SH-SY5Y (cell line): ENCODE results near the gene RUSC2.

Experiments
- GATA2 ChIP-seq: IDR thresholded peaks from 2 replicates; pipeline ENCODE4 v1.6.1; 2011; ENCODE audit warnings: mild to moderate bottlenecking, low read depth, low read length
- GATA3 ChIP-seq: IDR thresholded peaks from 2 replicates; pipeline ENCODE4 v1.6.1; 2011; ENCODE audit warnings: low read depth, mild to moderate bottlenecking, low read length, moderate library complexity

- no peak for TF ChIP-seq GATA3
- no peak for TF ChIP-seq GATA2
These were observed 26.6 kb downstream of the RUSC2 start for GRCh38 chr9:35516479-35516878.
